Endothelial cell (in vitro differentiated cells): ENCODE measurements around the gene AMIGO3. TPM values are rescaled to one million over a fixed set of nuclear protein-coding genes. Genes with fewer than 3 reads are reported as not detected.
A peak's percentile ranks its signal among the peaks of the same experiment; 100 is the strongest.

Experiments
- DNase-seq: peaks from one replicate; pipeline ENCODE4 v3.0.0; 2021; ENCODE audit warnings: low spot score
- H3K27ac Mint-ChIP-seq: one replicate; pipeline ENCODE4 v1.8.0; 2021; ENCODE audit warnings: mixed read lengths, inconsistent platforms; ENCODE audit not compliant: unreplicated experiment
- H3K27me3 Mint-ChIP-seq: one replicate; pipeline ENCODE4 v1.8.0; 2021; ENCODE audit warnings: mild to moderate bottlenecking, moderate library complexity, mixed read lengths, inconsistent platforms; ENCODE audit not compliant: unreplicated experiment
- H3K36me3 Mint-ChIP-seq: one replicate; pipeline ENCODE4 v1.8.0; 2021; ENCODE audit warnings: mild to moderate bottlenecking, low read depth, mixed read lengths, inconsistent platforms; ENCODE audit not compliant: unreplicated experiment
- H3K4me1 Mint-ChIP-seq: one replicate; pipeline ENCODE4 v1.8.0; 2021; ENCODE audit warnings: mild to moderate bottlenecking, mixed read lengths, inconsistent platforms; ENCODE audit not compliant: unreplicated experiment
- H3K4me3 Mint-ChIP-seq: one replicate; pipeline ENCODE4 v1.8.0; 2021; ENCODE audit warnings: mild to moderate bottlenecking, mixed read lengths, inconsistent platforms; ENCODE audit not compliant: unreplicated experiment
- H3K9me3 Mint-ChIP-seq: one replicate; pipeline ENCODE4 v1.8.0; 2021; ENCODE audit warnings: mixed read lengths, inconsistent platforms; ENCODE audit not compliant: unreplicated experiment
- CTCF ChIP-seq: fragments of 200-600 bp; sonication (generic); IDR thresholded peaks from one replicate; pipeline ENCODE4 v1.5.0; 2021; ENCODE audit warnings: antibody characterized with exemption; ENCODE audit not compliant: unreplicated experiment
- total RNA-seq: library from RNA; stranded (reverse); fragmentation: NEBNext Ultra II Directional; extraction: Animal tissue kit (Norgen Biotek cat#: 25700); gene quantifications from one replicate; pipeline ENCODE4 v1.2.1, GENCODE V29; 2021; ENCODE audit not compliant: unreplicated experiment

AMIGO3 gene
- total RNA-seq, 1 donor from 2014 or later: 0.56 TPM

GRCh38 chr3:49674497-49674983 lies 44.9 kb downstream of the AMIGO3 start:
- Mint-ChIP-seq H3K27ac (no peak overlapping the region), H3K36me3 (peaks cover 10% of the 10 kb centered on the region), H3K4me3 (peak overlapping the region; percentile 62), H3K9me3 (no peaks in the 10 kb centered on the region), H3K27me3 (peaks cover 10% of the 10 kb centered on the region), H3K4me1 (peaks cover 16% of the 10 kb centered on the region)
- no peak for DNase-seq
- TF ChIP-seq CTCF: no peak

GRCh38 chr3:49673715-49674496 lies 45.6 kb downstream of the AMIGO3 start, which contains the start of gene APEH:
APEH (plus strand) TSS chr3:49674351; CDS start chr3:49674402, 51 bp downstream.
- peak within 1 kb of the TSS; percentile 89 for H3K4me3 Mint-ChIP-seq
- H3K4me1 Mint-ChIP-seq: peaks cover 16% of the 10 kb centered on the region
- H3K27ac Mint-ChIP-seq: peak within 1 kb of the TSS; percentile 72
- H3K27me3 Mint-ChIP-seq: peaks cover 11% of the 10 kb centered on the region
- peak; percentile 93 for DNase-seq
- TF ChIP-seq CTCF: no peak
- no peaks in the 10 kb centered on the region for H3K9me3 Mint-ChIP-seq
- peaks cover 10% of the 10 kb centered on the region for H3K36me3 Mint-ChIP-seq

GRCh38 chr3:49673121-49673714 lies 46.3 kb downstream of the AMIGO3 start:
- no peak for TF ChIP-seq CTCF

GRCh38 chr3:49671291-49672288 lies 47.9 kb downstream of the AMIGO3 start:
- H3K4me1 Mint-ChIP-seq: peaks cover 16% of the 10 kb centered on the region
- no peaks in the 10 kb centered on the region for H3K9me3 Mint-ChIP-seq
- H3K36me3 Mint-ChIP-seq: peaks cover 7% of the 10 kb centered on the region
- peak overlapping the region; percentile 44 for H3K4me3 Mint-ChIP-seq
- DNase-seq: peak; percentile 78
- peak; percentile 87 for TF ChIP-seq CTCF
- peaks cover 12% of the 10 kb centered on the region for H3K27me3 Mint-ChIP-seq
- H3K27ac Mint-ChIP-seq: peak overlapping the region; percentile 25

More at GRCh38 chr3:49673121-49673714, 46.3 kb downstream of the AMIGO3 start:
- peaks cover 9% of the 10 kb centered on the region for H3K36me3 Mint-ChIP-seq
- H3K4me3 Mint-ChIP-seq: peak overlapping the region; percentile 89
- peak; percentile 26 for DNase-seq
- H3K27me3 Mint-ChIP-seq: peaks cover 12% of the 10 kb centered on the region
- peaks cover 16% of the 10 kb centered on the region for H3K4me1 Mint-ChIP-seq
- peak overlapping the region; percentile 72 for H3K27ac Mint-ChIP-seq
- no peaks in the 10 kb centered on the region for H3K9me3 Mint-ChIP-seq
